Stimulated activated CD4-positive, alpha-beta T cell treated with anti-CD3 and anti-CD28 coated beads, Interleukin-12 subunit alpha, Interleukin-12 subunit beta, amount 100 ng/mL, for 24 hours (primary cell): ENCODE data around the gene PIGU.
"Not testable (repeated sequence)": the region's sequence is repeated elsewhere in the genome, so short reads cannot be mapped to it uniquely, and the experiment has no call there.

Source experiments
- DNase-seq, 2 experiments: peaks; one replicate each; pipeline ENCODE4 v3.0.0-alpha.2; 2020; ENCODE audit warnings: low read depth in 2 of 2

PIGU gene

GRCh38 chr20:34676642-34677373 lies at the start of gene PIGU:
Gene PIGU, minus strand, starts transcription at chr20:34677092. Its CDS starts 7 bp downstream, at chr20:34677085.
- peak; percentile 91 for DNase-seq

- no peak for DNase-seq
Measured at GRCh38 chr20:34724172-34724571, 47.3 kb upstream of the PIGU start.

GRCh38 chr20:34722560-34722959 lies 45.7 kb upstream of the PIGU start:
- not testable (repeated sequence) for DNase-seq

- DNase-seq, result no peak
Measured at GRCh38 chr20:34720266-34720665, 43.4 kb upstream of the PIGU start.

GRCh38 chr20:34719242-34720017 lies 42.5 kb upstream of the PIGU start:
- not testable (repeated sequence) for DNase-seq

- no peak for DNase-seq
Measured at GRCh38 chr20:34717230-34718095, 40.6 kb upstream of the PIGU start.

GRCh38 chr20:34716921-34717229 lies 40.0 kb upstream of the PIGU start:
- DNase-seq, result no peak

GRCh38 chr20:34715384-34715783 lies 38.5 kb upstream of the PIGU start:
- DNase-seq, result no peak

- not testable (repeated sequence) for DNase-seq
Measured at GRCh38 chr20:34713944-34714515, 37.1 kb upstream of the PIGU start.

- no peak for DNase-seq
Measured at GRCh38 chr20:34713194-34713943, 36.5 kb upstream of the PIGU start.

GRCh38 chr20:34712525-34713192 lies 35.8 kb upstream of the PIGU start:
- DNase-seq, result no peak

- DNase-seq, result no peak
Measured at GRCh38 chr20:34711813-34712430, 35.0 kb upstream of the PIGU start.

- no peak for DNase-seq
Measured at GRCh38 chr20:34710861-34711574, 34.1 kb upstream of the PIGU start.

- no peak for DNase-seq
Measured at GRCh38 chr20:34710568-34710839, 33.6 kb upstream of the PIGU start.

GRCh38 chr20:34709831-34710567 lies 33.1 kb upstream of the PIGU start:
- peak in 1 of 2 experiments; percentile 55 for DNase-seq

GRCh38 chr20:34709044-34709830 lies 32.3 kb upstream of the PIGU start:
- peak; percentile 57 to 78 for DNase-seq

- DNase-seq, result peak in 1 of 2 experiments; percentile 35
Measured at GRCh38 chr20:34708621-34709043, 31.7 kb upstream of the PIGU start.
